ENCODE measurements around the gene BABAM2.

DNA sequence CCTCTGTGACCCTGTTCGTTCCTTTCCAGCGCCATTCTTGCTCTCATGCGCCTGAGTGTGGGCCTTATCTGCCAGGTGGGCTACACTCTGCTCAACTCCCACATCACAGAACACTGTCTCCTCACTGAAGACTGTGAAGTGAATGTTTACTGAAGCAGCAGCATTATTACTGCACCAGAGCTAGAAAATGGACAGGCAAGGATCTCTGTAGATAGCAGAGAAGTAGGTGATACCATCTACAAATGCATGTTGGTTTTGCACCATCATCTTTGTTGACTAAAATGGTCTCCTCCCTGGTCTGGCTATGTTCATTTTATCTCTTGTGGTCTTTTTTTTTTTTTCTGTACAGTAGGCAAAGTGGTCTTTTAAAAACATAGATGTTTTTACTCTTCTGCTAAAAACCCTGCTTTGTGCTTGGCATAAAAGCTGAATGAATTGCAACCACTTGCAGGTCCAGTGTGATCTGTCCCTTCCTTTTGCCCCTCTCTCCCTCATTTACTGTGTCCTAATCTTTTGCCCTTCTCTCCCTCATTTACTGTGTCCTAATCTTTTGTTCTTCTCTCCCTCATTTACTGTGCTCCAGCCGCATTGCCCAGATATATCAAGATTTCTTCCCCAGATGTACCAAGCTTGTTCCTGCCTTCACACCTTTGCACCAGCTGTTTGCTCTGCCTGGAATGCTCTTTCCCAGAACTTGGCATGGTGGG, 35.4 kb downstream of the BABAM2 start:
- TF ChIP-seq EZH2phosphoT487 (IDR thresholded peaks at IDR 0.05; ENCODE audit: insufficient read depth, low read depth), result no peak
- no peak for TF ChIP-seq EZH2 (IDR thresholded peaks at IDR 0.05; ENCODE audit: insufficient read depth, poor library complexity, severe bottlenecking)
